ENCODE measurements around the gene SLC18B1.

GRCh38 chr6:132748446-132748845 is 50.0 kb downstream of the SLC18B1 start:
- no peak for TF ChIP-seq NFIC (IDR thresholded peaks at IDR 0.05; ENCODE audit: borderline replicate concordance)
- TF ChIP-seq POLR2AphosphoS5 (IDR thresholded peaks at IDR 0.05; ENCODE audit: low read depth, low read length), result no peak
- TF ChIP-seq USF2 (IDR thresholded peaks at IDR 0.05; ENCODE audit: borderline replicate concordance, low read depth, low read length), result no peak
- no peak for TF ChIP-seq CTCF (IDR thresholded peaks at IDR 0.05)
- TF ChIP-seq TAF1 (IDR thresholded peaks at IDR 0.05; ENCODE audit: borderline replicate concordance, low read depth, low read length), result no peak
- TF ChIP-seq SMC3 (IDR thresholded peaks at IDR 0.05; ENCODE audit: low read depth, low read length), result no peak
- TF ChIP-seq RAD21 (IDR thresholded peaks at IDR 0.05; ENCODE audit: low read length), result no peak
- no peak for TF ChIP-seq ELF1 (IDR thresholded peaks at IDR 0.05)

Data from SK-N-SH (cell line).